HFF-Myc (cell line): Measurements from ENCODE around the gene ACTN4.

Experiments used
- DNase-seq: peaks from one replicate; pipeline ENCODE4 v3.0.0-alpha.2; 2011; ENCODE audit warnings: low read depth; ENCODE audit errors: extremely low read depth
- H3K4me3 ChIP-seq: replicated peaks from 2 replicates; pipeline ENCODE4 v1.5.1; 2011; ENCODE audit warnings: low read depth, mild to moderate bottlenecking, control low read depth, low read length
- CTCF ChIP-seq: IDR thresholded peaks from 2 replicates; pipeline ENCODE4 v1.5.1; 2012; ENCODE audit warnings: mild to moderate bottlenecking, low read depth, low read length, control low read depth; ENCODE audit errors: missing control alignments

ACTN4 gene

GRCh38 chr19:38666663-38667511, 19.4 kb downstream of the ACTN4 start:
- TF ChIP-seq CTCF, result no peak
- peak overlapping the region; percentile 5; the same call in 1 of the 2 replicates for H3K4me3 ChIP-seq
- DNase-seq, result no peak

GRCh38 chr19:38667661-38668171, 20.3 kb downstream of the ACTN4 start:
- no peak for TF ChIP-seq CTCF
- no peak for DNase-seq
- H3K4me3 ChIP-seq, result no peak overlapping the region

DNA sequence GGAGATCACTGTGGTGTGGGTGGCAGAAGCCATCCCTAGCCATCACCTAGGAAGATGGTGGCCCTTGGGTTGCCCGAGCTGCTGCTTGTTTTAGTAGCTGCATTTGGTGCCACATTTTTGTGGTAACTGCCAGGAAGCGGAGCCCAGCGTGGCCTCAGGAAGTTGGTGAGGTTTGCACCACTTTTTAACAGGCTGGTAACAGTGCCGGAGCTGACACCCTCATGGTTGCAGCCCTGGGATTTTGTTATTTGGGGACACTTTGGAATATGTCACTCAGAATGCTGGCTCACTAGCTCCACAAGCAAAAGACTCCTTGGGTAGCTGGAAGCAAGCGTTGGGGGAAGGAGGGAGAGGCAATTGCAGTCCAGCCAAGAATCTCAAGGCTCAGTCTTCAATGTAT, 22.1 kb downstream of the ACTN4 start:
- no peak for DNase-seq
- no peak for TF ChIP-seq CTCF
- no peak overlapping the region for H3K4me3 ChIP-seq

DNA sequence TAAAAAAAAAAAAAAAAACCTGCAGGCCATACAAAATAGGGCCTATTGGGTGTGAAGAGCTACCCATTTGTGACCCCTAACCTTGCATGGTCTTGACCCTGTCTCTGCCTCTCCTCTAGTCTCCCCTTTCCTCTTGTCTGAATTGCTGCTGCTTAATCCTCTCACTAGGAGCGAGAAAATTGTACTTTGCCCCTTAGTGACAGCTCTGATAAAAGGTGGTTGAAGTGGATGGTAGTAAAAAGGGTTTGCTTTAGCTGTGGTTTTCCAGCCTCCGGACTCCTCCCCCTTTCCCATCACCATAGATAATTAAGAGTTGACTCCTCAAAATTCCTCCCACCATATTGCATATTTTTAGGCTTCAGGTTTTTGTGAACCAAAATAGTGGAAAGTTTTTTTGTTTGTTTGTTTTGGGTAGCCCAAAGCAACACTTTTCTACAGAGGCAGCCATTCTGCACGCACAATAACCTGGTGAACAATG, 23.5 kb downstream of the ACTN4 start:
- DNase-seq, result no peak
- no peak overlapping the region for H3K4me3 ChIP-seq
- TF ChIP-seq CTCF, result no peak

GRCh38 chr19:38671654-38672053, 24.2 kb downstream of the ACTN4 start:
- no peak for DNase-seq
- no peak for TF ChIP-seq CTCF
- no peak overlapping the region for H3K4me3 ChIP-seq

- H3K4me3 ChIP-seq, result no peak overlapping the region
- TF ChIP-seq CTCF, result no peak
- no peak for DNase-seq
These were observed 25.6 kb downstream of the ACTN4 start for GRCh38 chr19:38673030-38673429.
